ENCODE data around the gene ADAMTSL1.

The ADAMTSL1 gene

DNA sequence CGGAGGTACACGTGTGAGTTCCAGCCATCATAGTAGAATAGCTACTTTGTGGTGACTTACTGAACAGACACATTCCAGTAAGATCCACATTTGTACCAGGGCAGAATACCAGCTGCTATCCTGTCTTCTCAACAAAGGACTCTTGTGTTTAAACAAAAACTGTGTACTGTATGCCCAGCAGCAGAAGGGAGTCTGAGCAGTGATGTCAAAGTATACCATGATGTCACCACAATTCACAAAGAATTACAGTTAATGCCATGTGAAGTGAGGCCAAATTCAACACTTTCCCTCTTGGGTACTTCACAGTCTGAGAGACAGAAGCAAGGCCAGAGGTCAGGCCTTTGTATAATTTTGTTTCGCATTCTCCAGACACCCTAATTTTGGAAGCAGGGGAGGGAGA, 137.0 kb downstream of the ADAMTSL1 start:
- DNase-seq (ENCODE audit: low read depth): no peak

DNA sequence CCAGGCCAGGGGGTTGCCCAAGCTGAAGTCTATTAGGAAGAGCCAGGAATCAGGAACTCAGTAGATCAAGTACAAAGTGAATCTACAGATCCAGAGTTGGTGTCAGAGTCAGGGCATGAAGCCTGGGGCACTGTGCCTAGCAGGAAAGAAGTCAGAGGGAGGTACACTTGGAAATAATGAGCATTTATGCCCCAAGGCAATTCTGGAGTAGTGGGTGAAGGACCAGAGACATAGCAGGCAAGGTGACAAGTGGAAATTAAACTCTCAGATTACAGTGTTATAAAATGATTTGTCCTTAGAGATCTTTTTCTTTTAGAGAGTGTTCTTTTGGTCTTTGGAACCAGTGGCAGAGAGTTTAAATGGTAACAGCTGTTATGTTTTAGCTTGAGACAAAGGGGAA, 138.0 kb downstream of the ADAMTSL1 start:
- DNase-seq (ENCODE audit: low read depth): no peak

DNA sequence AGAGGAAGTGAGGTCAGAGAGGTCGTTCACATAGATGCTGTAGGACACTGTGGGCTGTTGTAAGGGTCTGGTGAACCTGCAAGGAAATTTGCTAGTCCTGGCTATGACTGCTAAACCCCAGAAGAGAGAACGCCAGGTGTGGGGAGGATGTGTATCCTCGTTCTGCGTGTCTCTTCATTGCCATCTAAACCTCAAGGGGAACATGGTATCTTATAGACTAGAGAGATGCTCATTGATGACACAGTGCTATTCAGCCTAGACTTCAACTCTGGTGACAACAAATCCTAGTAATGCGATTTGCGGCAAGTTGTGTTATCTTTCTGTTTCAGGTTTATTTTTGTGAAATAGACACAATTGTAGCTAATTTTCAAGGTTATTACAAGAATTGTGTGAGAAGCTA, 140.2 kb downstream of the ADAMTSL1 start:
- DNase-seq (ENCODE audit: low read depth): no peak

DNA sequence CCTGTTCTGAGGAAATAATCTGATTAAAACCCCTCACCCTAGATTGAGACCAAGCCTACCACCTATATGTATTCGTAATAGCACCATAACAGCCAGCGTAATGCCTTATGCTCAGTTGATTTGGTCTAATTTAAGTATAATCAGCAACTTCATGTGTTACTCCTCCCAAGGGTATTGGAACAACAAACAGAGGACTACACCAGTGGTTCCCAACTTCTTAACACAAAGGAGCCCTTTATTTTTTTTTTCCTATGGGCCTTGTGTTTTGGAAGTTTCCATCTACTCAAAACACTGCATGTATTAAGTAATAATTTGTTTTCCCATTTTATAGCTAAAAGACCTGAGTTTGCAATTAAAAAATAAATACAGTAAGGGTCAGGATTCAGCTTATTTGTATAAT, 140.7 kb downstream of the ADAMTSL1 start:
- DNase-seq (ENCODE audit: low read depth): no peak

- no peak for DNase-seq (ENCODE audit: low read depth)
These were observed 143.0 kb downstream of the ADAMTSL1 start for GRCh38 chr9:18616976-18617375.

- DNase-seq (ENCODE audit: low read depth): no peak
These were observed 143.8 kb downstream of the ADAMTSL1 start for GRCh38 chr9:18617759-18618158.

GRCh38 chr9:18618862-18619261, 144.9 kb downstream of the ADAMTSL1 start:
- DNase-seq (ENCODE audit: low read depth): no peak

DNA sequence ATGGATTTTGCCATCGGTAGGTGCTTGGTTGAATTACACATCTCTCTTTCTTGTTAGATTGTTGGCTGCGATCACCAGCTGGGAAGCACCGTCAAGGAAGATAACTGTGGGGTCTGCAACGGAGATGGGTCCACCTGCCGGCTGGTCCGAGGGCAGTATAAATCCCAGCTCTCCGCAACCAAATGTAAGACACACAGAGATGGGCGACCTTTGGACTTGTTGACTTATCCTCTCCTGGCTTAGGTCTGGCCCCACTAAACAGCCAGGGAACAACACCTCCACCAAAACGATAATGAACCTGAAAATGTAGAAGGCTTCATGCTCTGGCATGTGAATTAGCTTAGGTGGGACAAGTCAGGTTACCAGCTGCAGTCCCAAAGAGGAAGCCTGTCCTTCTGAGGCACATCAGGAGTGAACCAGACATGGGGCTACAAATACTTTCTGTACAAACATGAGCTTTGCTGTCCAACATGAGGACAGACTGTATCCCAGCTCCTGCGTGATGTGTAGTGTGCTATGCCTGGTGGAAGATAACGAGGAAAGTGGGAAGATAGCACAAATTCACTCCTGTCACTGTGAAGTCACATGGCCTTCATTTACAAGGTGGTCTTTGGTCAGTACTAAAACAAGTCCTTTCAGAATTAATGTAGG, 148.4 kb downstream of the ADAMTSL1 start:
- DNase-seq (ENCODE audit: low read depth): no peak

DNA sequence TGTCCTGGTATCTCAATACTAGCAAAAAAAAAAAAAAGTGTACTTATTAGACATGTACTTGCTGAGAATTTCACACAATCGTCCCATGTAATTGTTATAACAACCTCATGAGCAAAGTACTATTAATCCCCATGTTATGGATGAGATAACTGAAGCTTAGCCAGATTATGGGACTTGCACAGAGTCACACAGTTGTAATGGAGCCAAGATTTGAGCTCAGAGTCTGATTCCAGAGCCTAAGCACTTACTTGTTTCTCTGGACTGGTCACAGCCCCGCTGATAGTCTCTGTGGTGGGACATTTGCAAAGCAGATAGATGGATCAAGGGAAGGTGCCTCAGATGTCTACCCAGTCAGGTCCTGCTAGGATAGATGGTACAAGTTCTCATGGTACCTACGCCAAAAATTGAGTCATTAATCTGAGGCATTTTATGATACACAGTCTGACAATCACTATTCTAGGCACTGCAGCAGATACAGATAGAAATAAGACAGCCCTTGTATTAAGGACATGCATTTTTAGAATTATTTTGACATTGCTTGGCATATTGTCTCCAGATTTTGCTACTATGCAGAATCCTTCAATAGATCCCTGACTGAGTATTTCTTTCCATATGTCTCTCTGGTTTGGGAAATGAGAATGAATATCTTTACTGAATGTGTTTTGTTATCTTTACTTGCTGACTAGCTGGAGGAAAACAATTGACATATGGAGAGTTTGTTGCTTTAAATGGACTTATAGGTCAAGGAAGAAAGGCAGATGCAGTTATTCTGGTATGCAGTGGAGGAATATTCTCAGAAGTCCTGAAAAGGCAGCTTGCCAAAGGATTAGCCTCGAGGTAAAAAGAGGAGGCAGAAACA, 149.5 kb downstream of the ADAMTSL1 start:
- DNase-seq (ENCODE audit: low read depth): no peak

DNA sequence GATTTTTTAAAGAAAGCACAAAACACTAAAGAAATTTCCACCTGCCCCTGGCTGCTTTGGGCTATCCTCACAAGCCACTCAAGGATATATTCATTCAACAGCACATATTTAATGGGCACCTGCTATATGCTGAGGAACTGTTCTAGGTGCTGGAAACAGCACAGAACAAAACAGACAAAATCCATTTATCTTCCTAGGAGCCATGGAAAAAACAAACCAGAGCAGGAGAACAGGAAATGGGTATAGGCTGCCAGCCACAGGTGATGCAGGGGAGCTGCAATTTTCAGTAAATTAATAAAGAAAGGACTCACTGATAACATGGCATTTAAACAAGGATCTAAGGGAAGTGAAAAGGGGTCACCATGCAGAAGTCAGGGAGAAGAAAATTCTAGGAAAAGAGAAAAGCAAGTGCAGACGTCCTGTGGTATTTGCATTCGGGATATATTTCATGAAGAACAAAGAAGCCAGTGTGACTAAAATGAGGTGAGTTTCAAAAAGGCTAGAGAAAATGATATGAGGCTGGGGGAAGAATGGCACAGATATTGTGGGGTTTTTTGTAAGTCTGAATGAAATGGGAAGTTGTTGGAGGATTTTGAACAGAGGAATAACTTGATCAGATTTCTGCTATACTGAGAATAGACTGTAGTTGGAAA, 152.2 kb downstream of the ADAMTSL1 start:
- no peak for DNase-seq (ENCODE audit: low read depth)

- DNase-seq (ENCODE audit: low read depth): no peak
These were observed 155.2 kb downstream of the ADAMTSL1 start for GRCh38 chr9:18629136-18629535.

DNA sequence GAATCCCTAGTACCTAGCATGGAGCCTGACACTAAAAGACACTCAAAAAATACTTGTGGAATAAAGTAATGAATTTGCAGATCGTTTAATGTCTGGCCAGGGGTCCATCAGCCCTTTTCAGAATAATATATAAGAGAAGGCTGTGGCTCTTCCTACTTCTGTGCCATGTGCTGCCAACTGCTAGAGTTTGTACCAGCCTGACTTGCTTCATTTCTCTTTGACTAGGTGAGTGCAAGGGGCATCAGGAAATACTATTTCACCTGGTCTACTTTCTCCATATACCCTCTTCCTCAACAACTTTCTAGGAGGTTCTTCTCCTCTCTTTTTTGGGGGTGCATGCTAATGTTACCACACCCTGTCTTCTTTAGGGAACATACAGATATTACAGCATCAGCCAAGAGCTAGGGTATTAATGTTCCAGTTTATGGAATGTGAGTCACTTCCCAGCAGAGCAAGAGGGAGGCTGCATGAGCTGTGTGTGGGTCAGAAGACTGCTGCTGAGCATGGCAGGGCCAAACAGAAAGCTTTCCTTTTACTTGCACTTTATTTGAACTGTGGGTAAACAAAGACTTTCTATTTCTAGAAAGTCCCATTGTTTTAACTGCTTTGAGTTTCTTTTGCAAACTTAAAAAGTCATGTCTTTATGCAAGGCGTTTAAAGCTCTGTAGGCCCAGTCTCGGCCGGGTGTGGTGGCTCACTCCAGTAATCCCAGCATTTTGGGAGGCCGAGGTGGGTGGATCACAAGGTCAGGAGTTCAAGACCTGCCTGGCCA, 158.9 kb downstream of the ADAMTSL1 start:
- DNase-seq (ENCODE audit: low read depth): no peak

DNA sequence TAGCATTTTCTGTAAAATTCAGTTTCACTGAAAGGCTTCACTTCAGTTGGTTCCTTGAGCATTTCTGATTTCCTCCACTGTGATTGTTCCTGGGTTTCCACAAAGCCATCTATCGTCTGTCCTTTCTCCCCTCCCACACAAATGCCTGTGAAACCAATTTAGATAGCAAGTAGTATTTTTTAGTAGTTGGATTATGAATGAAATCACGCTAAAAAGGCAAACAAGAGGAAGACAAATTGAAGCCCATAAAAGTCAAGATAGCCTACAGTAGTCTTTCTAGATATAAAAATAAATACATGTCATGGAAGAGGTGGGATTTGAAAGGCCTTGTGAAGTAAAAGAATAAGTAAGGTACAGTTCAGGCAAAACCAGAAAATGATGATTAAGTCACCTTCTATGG, 162.8 kb downstream of the ADAMTSL1 start:
- no peak for DNase-seq (ENCODE audit: low read depth)

DNA sequence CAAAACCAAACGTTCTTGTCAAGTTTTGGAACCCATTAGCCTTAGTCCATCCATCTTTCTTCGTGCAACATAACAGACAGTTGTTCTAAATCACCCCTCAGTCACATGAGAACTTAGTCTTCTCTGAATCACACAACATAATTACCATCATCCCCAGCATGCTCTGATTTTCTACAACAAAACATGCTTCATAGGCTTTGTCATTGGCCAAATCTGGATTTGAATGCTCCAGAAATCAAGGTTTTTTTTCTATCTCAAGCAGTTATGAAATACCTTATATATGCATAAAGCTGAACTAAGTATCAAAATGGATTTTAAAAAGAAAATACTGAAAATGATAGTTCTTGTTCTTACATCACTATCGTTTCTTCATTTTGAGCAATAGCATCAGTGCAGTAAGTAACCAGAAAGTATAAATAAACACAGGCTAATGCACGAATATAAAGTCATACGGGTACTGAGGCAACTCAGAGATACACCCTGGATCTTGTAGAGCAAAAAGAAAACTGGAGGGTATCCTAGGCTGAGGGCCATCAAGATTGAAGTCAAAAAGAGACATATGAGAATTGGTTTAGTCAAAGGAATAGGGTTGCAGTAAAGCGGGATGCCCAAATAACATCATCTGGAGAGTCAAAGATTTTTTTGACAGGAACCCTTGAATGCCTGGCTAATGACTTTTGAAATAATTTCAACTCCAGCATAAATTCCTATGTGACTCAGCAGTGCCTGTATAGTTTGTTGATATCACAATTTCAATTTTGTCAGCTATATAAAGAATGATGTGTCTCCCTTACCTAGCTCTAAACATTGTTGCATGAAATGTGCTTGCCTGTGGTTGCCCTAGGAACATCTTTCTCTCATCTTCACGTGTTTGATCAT, 164.7 kb downstream of the ADAMTSL1 start:
- no peak for DNase-seq (ENCODE audit: low read depth)

DNA sequence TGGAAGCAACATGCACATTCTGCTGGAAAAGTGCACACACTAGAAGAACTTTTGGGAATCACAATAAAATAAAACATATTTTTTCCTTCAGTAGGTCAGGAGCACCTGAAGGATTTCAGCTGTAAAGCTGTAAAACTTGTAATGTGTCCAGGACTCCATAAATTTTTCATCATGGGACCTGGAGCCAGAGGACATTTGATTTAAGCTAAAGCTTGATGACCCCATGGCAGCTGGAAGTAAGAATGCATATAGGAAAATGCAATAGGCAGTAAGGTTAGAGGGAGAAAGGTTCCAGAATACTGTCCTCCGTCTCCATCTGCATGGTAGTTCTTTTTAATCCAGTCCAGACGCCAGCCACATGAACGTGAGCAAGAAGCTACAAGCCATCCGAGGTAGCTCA, 166.0 kb downstream of the ADAMTSL1 start:
- no peak for DNase-seq (ENCODE audit: low read depth)

DNA sequence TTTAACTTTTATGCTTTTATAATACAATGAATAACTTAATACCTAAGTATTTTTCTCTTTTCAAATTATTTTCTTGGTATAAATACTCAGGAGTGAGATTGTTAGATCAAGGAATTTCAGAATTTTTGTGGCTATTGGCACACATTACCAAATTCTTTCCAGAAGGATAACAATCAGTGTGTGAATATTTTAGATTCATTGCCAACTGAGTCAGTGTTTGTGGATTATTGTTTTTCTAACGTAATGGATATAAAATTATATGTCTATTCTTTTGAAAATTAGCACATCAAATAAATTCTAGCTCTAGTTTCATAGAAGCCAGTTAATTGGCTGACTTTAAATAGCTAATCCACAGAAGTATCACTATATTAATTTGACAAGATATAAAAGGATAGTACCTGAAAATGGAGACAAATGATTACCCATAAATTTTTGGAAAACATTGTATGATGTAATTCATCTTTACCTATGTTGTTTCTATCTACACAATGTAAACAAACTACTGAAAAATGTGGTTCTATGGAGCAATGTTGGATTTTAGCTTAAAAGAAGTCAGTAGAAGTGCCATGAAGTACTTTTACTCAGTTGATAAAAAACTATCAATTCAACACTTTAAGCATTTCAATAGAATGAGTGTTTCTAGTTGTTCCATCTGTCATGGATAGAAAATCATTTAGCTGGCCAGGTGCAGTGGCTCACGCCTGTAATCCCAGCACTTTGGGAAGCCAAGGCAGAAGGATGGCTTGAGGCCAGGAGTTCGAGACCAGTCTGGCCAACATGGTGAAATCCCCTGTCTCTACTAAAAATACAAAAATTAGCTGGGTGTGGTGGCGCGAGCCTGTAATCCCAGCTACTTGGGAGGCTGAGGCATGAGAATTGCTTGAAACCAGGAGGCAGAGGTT, 185.1 kb downstream of the ADAMTSL1 start:
- no peak for DNase-seq (ENCODE audit: low read depth)

- DNase-seq (ENCODE audit: low read depth): no peak
These were observed 186.0 kb downstream of the ADAMTSL1 start for GRCh38 chr9:18660001-18660400.

DNA sequence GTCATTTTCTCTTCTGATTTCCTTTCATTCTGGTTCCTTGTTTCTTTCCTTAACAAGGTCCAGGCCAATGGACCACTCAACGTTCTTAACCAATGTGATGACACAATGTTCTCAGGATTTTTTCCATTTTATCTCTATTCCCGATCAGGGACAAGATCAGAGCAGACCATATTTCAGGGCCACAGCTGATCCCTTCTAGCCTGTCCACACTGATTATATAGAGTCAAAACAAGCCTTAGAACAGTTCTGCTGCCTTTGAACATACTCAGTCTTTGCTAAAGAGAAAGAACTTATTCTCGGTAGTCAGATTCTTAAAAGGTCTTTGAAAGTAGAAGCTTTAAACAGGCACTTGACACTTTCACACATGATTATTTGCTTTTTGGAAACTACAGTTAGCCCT, 188.4 kb downstream of the ADAMTSL1 start:
- DNase-seq (ENCODE audit: low read depth): no peak

GRCh38 chr9:18665947-18666346, 192.0 kb downstream of the ADAMTSL1 start:
- DNase-seq (ENCODE audit: low read depth): no peak

DNA sequence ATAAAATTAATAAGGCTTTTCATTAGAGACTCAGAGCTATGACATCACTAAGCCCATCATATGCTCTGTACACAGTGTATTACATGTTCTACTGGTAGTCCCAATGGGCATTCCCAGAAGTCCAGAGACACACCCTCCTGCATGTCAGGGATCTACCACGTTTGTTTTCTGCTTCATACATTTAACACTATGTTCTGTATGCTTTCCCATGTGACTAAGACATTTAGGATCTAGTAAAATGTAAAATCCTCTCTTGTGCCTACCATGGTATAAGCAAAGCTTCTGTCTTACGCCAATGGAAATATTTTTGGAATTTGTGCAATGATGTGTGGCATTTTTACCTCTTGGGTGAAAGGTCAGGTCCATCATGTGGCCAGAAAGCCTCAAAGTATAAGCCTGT, 192.4 kb downstream of the ADAMTSL1 start:
- DNase-seq (ENCODE audit: low read depth): no peak
